Subcutaneous adipose tissue (tissue), 4 donors: ENCODE data around the gene NFX1. TPM values are rescaled to one million over a fixed set of nuclear protein-coding genes. Genes with fewer than 3 reads are reported as not detected.

Source experiments
- CTCF ChIP-seq: fragments of 450-650 bp; IDR thresholded peaks from one replicate; pipeline ENCODE4 v1.5.1; 2016; ENCODE audit warnings: low read depth, mild to moderate bottlenecking, control low read depth, antibody characterized with exemption, moderate library complexity
- total RNA-seq, 4 donors: library from RNA; depleted of rRNA; stranded (reverse); fragments of >200 nt; gene quantifications; one replicate each; pipeline ENCODE4 v1.1.0, GENCODE V29; 2016

The NFX1 gene
- total RNA-seq, 4 donors from 2014 or later, result 33.5 to 43.2 (median 39.0) TPM

DNA sequence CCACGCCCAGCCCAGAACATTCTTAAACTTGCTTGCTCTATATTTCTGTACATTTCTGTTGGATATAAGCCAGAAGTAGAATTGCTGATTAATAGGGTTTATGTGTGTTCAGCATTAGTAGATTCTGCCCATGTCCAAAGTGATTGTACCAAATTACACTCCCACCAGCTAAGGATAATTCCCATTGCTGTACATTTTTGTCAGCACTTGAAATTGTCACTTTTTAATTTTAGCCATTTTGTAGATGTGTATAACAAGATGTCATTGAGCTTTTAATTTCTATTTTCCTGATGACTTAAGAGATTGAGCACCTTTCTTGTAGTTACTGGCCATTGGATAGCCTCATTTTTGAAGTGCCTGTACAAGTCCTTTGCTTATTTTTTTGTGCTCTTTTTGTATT lies 65.6 kb downstream of the NFX1 start:
- no peak for TF ChIP-seq CTCF

DNA sequence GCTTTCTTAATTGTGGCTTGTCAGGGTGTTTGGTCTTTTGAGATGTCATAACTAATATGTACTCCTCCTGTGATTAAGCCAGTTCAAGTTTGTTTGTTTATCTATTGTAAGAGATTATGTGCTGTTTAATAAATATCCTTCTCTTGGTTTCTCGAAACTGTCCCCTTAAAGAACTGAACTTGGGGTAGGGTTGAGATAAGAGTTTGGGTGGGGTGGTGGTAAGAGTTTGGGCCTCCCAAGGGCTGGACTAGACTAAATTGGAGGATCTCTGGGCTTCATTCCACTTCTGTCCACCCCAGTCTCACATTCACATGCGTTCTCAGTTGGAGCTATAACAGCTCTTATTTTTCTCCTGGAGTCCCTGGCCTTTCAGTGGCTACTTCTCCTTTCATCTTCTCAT lies 73.8 kb downstream of the NFX1 start:
- no peak for TF ChIP-seq CTCF

DNA sequence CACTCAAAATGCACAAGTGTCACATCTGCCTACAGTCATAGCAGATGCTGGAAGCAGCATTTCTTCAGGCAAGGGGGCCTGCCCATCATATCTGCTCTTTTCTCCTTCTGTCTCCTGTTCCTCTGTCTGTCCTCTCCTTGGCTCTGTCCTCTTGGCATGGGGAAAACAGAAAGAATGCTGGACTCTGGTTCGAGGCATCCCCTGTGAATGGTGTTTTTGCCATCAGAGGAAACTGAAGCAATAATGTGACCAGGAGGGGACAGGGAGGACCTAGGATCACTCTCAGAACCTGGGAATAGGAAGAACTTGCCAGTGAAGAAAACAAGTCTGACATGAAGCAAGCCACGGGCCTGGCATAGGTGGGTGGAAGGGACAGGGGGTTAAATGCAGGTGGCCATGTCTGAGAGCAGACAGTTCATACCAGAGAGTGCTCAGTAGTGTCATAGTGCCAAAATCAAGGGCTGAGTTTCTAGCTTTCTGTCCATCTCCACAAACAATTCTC lies 76.7 kb downstream of the NFX1 start:
- TF ChIP-seq CTCF, result no peak

DNA sequence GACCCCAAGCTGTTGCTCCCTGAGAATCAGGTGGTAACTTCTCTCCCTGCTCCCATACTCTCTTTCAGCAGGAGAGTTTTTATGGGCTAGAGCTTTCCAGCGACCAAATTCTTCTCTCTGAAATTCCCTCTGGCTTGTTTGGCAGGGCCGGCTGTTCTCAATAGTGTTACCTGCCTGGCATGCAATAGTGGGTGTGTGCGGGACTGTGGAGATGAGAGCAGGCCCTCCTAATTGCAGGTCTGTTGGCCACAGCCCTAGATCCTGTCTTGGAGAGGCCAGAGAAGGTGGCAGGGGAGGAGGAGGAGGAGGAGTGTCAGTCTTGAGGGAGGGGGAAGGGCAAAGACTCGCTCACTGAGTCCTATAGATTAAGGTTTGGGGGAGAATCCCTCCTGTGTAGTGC lies 82.6 kb downstream of the NFX1 start:
- no peak for TF ChIP-seq CTCF

- no peak for TF ChIP-seq CTCF
These were observed 83.9 kb downstream of the NFX1 start for GRCh38 chr9:33374190-33374589.

DNA sequence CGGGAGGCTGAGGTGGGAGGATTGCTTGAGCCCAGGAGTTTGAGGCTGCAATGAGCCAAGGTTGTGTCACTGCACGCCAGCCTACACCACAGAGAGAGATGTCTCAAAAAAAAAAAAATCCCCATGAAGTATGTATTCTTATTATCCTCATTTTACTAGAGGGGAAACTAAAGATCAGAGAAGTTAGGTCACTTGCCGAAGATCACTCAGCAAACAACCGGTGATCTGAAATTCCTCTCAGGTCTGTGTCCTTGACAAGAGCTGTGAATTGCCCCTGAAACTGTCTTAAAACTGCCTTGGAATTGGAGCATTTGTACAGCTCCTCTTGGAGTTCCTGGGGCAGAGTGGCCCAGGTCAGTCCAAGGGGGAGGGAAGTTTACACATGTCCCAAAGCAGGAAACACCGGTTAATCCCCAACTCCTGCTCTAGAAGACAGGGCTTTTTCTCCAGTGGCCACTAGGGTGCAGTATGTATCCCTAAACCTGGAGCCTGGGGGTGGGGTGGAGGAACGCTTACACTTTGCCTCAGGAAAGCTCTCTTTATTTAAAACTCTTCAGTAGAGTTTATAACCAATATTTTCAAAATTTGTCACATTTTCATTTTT lies 84.4 kb downstream of the NFX1 start:
- no peak for TF ChIP-seq CTCF

- no peak for TF ChIP-seq CTCF
These were observed 85.0 kb downstream of the NFX1 start for GRCh38 chr9:33375238-33375840.
